Sigmoid colon (tissue), 4 donors: ENCODE measurements around the gene FDXR.

Experiments
- CTCF ChIP-seq, 4 experiments: fragments of 450-650 bp in 3 of 4; fragments of 200-600 bp in 1 of 4; IDR thresholded peaks; one replicate each; pipeline ENCODE4 v1.5.1; 2016 to 2019; ENCODE audit warnings: antibody characterized with exemption in 4 of 4, mild to moderate bottlenecking in 3 of 4, moderate library complexity in 2 of 4
- POLR2AphosphoS5 ChIP-seq, 4 donors: sonication (generic); formaldehyde crosslinking; IDR thresholded peaks; one replicate each; pipeline ENCODE4 v1.6.1; 2017; ENCODE audit warnings: antibody characterized with exemption in 4 of 4

GRCh38 chr17:74900208-74900607 is 27.4 kb upstream of the FDXR start:
- no peak for TF ChIP-seq CTCF (IDR thresholded peaks at IDR 0.05)
- TF ChIP-seq POLR2AphosphoS5 (IDR thresholded peaks at IDR 0.05), result no peak
